HPDE6-E6E7 (cell line): ENCODE results near the gene RIMS4.

Source experiments
- DNase-seq: peaks from one replicate; pipeline ENCODE4 v3.0.0; 2011; ENCODE audit warnings: missing footprints; ENCODE audit errors: extremely low spot score

Gene RIMS4

DNA sequence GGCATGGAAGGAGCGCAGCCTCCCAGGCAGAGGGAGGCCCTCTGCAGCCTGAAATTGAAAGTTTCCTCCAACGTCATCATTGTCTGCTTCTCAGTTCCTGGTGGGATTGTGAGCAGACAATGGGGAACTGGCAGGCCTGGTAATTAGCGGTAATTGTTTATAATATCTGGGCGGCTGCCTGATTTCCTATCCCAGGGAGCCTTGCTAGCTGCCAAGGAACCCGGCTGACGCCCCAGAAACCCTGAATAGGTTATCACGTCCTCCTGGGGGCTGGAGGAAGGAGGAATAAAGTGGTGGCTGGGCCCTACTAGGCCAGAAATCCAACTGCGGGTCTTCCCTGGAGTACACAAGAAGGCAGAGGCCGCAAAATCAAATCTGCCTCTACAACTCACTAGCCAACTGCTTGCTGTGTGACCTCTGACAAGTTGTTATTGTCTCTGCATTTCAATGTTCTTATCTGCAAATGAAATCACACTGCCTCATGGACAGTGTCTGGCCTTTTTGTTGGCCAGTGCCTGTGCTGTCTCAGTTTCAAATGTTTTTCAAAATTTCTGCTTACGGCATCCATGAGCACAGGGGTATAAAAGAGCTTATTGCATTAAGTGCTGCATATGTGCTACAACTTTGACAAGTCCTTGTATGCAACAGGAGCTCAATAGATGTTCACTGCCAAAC is 47.7 kb downstream of the RIMS4 start:
- no peak for DNase-seq

DNA sequence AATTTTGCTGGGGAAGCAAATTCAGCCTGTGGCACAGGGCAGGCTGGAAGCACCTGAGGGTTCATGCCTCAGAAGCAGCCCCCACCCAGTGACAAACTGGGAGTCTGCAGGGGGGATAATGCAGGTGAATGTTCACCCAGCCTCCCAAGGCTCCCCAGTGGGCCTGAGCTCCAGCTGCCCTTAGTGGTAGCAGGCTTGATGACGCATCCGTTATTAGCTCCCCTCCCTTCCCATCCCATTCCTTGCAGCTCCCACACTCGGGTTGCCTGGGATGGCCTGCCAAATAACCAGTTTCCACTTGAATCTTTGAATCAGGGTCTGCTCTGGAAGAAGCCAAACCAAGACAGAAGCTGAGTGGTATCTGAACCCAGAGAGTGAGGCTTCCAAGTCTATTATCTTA is 48.9 kb downstream of the RIMS4 start:
- no peak for DNase-seq

DNA sequence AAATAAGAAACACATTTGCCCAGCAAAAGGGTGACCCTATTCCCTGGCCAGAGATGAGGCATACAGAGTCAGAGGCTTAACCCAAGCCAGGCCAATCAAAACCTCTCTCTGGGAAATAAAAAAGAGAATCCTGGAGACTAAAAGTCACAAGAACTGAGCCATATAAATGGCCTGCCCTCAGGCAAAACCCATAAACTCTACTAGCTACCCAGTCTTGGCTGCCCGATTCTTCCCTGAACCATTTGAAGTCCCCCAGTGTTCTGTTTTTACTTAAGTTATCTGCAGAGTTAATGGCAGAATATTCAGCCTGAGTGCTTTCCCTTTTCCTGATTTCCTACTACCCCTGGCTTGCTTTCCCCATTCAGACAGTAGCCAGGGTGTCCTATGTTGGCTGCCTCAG is 50.8 kb downstream of the RIMS4 start:
- DNase-seq: no peak

DNA sequence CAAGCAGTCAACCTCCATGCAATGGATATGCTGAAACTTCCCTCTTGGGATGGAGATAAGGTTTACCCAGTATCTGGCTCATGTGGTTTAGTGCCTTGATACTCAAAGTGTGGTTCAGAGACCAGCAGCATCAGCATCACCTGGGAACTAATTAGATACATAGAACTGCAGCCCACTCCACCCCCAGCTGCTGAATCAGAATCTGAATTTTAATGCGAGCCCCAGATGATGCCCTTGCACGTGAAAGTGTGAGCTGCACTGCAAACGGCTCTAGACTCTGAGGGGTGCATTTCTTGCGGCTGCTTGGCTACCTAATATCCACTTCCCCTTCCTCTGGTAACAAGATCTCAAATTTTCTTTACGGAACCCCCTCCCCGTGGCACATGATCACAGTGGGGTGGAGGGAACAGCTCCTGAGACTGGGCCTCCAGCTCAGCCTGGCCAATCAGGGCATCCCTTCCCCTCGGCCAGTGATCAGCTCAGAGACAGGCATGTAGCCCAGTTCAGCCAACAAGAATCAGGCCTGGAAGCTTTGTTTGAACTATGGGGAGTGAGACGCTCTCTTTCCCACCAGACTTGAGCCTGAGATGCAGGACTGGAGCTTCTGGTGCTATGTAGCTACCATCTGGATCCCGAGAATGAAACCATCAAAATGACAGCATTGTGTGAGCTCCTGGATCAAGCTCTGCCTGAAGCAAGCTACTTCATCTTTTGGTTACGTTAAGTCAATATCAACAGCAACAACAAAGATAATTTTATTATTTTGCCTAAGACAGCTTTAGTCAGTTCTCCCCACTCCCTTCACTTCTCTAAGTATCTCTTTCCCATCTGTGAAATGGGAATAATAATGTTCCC is 51.9 kb downstream of the RIMS4 start:
- DNase-seq: no peak

DNA sequence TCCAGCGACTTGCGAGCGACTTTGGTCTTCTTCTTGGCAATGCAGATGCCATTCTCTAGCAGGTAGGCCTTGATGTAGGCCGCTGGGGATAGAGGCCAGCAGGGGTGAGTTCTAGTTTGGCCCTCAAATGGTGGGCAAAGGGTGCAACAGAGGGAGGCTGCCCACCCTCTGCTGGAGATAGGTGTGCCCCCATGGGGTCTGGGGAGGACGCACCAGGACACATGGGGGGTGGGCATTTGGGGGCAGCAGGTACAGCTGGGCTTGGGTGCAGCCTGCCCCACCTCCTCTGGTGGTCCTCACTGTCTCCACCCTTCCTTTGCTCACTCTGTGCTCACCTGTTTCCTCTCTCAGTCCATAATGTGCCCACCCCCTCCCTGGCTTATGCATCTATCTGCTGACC is 53.4 kb downstream of the RIMS4 start:
- DNase-seq: no peak

DNA sequence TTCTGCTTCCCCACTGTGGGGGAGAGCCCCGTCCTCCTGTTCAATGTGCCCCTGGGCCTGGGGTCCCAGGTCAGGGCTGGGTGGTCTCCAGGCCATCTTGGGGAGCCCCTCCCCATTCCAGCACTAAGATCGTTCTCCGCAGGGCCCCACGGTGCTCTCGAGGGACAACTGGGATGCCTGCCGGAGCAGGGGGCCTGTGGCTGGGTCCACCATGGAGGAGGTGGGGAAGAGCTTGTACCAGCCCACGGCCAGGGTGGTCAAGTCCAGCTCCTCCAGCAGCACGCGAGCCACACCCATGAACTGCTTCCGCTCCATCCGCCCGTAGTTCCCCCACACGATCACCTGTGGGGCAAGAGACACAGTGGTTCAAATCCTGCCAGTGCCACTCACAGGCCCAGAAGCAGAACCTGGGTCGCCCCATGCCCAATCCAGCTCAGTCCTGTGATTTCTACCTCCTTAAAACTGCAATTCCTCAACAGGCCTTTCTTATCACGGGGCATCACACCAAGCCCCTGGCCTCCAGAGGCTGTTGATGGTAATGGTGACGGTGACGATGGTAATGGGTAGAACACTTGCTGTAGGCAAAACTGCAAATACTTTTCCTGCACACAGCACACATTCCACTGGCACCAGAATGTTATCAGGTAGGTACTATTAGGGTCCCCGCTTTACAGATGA is 54.2 kb downstream of the RIMS4 start:
- no peak for DNase-seq

DNA sequence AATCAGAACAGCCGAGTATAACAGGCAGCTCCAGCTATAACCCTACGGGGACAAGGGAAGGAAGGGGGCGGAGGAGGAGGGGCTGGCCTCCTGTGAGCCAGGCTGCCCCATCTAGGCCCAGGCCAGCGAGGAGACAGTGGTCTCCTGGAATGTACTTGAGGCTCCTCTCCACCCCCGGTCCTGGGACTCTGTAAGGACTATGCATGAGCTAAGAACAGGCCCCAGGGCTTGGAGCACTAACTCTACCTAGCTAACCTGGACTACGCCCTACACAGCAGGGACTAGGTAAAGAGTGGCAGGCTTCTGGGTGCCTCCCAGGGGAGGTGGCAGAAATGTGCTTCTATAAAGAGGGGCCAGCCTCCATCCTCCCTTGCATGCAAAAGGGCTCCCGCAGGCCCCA is 55.8 kb downstream of the RIMS4 start:
- DNase-seq: no peak

DNA sequence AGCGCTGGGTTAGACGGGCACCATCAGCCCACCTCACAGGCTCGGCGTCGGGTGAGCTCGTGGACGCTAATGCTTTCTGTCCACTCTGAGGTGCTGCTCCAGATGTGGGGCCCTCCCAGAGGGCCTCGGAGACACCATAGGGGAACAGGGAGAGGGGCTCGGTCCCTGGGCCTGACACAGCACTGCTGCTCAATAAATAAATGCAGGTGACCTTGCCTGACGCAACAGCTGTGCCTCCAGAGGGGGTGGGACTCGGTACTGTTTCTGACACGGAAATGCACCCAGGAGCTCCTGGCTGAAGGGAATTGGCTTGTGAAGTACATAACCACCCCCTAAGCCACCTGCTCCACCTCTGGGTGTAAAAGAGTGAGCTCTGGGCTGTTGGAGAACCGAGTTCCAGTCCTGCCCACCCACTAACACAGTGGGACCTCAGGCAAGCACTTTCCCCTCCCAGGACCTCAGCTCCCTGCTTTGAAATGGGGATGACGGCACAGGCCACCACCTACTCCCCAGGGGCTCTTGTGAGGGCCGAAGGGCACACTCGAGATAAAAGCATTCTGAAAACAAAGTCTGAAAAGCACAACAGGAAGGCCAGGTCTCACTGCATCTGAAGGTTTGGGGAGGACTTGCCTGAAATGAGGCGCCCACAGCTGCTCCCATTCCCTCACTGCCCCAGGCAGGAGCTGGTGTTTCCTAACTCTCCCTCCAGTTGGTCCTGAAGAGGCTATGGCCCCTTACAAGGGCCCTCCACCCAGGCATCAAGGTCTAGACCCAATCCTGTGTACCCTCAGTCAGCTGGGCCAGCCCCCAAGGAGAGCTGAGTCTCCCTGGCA is 58.0 kb downstream of the RIMS4 start:
- no peak for DNase-seq

DNA sequence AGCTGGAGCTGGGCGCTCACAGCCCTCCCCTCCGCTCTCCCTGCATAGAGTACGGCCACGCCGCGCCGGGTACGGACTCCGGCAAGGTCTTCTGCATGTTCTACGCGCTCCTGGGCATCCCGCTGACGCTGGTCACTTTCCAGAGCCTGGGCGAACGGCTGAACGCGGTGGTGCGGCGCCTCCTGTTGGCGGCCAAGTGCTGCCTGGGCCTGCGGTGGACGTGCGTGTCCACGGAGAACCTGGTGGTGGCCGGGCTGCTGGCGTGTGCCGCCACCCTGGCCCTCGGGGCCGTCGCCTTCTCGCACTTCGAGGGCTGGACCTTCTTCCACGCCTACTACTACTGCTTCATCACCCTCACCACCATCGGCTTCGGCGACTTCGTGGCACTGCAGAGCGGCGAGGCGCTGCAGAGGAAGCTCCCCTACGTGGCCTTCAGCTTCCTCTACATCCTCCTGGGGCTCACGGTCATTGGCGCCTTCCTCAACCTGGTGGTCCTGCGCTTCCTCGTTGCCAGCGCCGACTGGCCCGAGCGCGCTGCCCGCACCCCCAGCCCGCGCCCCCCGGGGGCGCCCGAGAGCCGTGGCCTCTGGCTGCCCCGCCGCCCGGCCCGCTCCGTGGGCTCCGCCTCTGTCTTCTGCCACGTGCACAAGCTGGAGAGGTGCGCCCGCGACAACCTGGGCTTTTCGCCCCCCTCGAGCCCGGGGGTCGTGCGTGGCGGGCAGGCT is 60.1 kb downstream of the RIMS4 start:
- DNase-seq: no peak

DNA sequence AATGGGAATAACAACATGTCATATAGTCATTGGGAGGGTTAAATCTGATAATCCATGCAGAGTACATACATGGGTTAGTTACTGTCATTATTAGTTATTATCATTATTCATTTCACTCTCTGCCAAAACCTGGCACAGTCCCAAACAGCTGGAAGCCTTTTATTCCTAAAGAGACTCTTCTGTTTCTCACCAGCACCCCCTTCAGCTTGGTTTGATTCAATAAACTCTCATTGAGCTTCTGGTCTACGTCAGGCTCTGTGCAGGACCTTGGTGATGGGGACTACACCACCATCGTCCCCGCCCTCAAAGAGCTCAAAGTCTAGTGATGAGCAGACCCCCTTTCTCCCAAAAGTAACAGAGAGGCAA is 62.4 kb downstream of the RIMS4 start:
- no peak for DNase-seq

DNA sequence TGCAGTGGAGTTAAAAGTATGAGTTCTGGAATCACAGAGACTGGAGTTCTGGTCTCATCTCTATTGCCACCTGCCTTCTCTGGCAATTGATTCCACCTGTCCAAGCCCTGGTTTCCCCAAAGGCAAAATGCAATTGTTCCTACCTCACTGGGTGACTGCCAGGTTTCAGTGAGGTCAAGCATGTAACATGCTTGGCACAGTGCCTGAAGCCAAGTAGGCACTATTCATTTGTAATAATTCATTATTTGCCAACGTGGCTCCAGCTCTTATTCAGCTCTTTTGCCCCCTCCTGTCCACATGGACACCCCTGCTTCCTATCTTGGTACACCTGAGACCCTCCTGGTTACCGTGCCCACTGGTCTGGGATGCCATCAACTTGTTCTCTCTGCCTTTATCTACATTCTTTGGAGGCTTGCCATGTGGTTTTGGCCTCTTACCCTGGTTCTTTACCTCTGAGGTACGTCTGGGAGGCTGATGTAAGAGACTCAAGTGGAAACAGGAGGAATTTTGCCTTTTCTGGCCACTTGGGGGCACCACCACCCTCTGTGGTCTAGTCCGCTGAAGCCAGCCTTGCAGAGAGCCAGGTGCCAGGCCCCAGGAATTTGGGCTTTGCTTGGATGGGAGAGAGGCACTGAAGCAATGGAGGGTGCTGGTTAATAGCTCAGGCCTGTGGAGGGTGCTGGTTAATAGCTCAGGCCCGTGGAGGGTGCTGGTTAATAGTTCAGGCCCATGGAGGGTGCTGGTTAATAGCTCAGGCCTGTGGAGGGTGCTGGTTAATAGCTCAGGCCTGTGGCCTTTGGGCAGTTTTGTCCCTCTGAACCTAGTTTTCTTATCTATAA is 63.0 kb downstream of the RIMS4 start:
- DNase-seq: peak; percentile 96

DNA sequence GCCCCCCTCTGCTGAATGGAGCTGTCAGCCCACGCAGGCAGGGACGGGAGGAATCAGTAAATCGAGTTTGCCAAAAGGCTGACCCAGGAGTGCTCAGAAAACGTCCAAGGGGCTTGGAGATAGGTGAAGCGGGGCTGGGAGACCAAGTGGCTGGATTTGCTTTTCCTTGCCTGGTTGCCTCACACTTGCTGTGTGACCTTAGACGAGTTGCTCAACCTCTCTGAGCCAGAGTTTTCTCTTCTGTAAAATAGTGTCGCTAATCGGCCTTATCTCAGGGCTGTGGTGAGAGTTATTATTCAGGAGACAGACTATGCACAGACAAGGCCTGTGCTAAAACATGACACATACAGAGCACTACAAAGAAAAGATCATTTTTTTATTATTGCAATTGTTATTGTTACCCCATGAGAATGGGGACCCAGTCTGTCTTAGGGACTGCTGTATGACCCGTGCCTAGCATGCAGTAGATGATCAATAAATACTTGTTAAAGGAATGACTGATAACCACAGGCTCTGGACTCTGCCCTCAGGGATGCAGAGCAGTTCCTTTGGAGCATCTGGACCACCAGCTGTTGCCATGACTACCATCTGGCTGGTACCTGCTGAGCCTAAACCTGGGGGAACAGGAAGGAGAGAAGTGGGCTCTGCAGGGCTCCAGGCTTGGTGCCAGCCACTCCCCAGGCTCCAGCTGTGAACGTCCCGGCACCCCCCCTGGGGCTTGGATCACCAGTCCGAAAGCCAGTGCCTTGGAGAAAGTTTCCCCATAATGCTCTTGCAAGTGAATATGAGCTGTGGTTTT is 63.8 kb downstream of the RIMS4 start:
- no peak for DNase-seq

DNA sequence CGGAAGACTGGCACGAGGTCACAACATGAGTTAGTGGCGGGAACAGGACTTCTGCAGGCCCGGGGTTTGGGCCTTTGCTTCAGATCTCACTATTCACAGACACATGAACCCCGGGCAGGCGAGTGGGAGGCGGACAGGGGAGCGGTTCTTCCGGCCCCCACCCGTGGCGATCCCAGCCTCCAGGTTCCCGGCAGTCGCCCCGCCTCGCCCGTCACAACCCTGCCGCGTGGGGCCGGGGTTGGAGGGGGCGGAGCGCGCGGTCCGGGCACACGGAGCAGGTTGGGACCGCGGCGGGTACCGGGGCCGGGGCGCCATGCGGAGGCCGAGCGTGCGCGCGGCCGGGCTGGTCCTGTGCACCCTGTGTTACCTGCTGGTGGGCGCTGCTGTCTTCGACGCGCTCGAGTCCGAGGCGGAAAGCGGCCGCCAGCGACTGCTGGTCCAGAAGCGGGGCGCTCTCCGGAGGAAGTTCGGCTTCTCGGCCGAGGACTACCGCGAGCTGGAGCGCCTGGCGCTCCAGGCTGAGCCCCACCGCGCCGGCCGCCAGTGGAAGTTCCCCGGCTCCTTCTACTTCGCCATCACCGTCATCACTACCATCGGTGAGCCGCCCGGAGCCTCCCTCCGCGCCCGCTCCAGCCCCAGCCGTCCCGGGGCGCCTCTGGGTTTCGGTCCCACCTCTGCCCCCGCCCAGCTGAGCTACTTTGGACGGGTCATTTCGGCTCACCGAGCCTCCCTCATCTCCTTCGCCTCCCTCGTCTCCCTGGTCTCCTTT is 64.6 kb downstream of the RIMS4 start, which contains the start of gene KCNK15:
Gene KCNK15 (plus strand): TSS at position 268 of the 769 bp plus-strand sequence. CDS start 46 bp downstream, at position 314.
- no peak for DNase-seq

DNA sequence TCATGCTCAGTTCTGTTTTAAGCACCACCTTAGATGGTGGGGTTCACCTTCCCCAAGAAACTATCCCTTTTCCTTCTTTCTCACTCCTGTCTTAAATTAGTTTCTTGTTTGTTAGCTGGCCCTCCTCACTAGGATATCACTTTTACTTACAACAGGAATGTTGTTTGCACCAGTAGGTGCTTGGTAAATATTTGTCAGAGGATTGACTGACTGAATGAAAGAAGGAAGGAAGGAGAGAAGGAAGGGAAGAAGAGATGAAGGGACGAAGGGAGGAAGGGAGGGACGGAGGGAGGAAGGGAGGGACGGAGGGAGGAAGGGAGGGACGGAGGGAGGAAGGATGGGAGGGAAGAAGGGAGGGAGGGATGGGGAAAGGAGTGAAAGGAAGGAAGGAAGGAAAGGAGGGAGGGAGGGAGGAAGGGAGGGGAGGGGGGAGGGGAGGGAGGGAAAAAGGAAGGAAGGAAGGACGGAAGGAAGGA is 65.2 kb downstream of the RIMS4 start:
- DNase-seq: no peak

DNA sequence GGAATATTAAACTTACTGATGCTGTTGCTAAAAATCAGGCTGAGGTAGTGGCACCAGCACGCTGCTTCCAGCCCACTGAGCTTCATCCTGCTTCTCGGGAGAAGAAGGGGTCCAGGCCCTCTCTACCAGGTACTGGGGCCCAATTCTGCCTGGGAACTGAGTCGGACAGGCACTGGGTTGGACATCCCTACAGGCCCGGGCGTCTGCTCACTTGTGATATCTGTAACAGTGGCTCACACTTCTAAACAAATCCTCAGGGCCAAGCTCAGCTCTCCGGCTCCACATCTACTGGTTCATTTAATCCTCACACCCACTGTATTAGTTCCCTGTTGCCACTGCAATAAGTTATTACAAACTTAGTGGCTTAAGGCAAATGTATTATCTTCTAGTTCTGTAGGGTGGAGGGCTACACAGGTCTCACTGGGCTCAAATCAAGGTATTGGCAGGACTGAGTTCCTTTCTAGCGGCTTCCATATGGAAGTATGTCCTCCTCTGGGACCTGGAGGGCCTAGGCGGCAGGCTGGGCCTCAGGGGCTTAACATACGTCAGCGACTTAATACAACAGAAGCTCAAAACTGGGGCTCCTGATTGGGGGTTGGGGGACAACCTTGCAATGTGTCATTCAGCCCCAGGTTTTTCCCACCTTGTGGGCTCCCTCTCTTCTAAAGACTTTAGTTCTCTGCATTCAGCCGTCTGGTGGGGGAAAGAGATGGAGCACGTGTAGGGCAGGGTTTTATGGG is 66.3 kb downstream of the RIMS4 start:
- DNase-seq: no peak

DNA sequence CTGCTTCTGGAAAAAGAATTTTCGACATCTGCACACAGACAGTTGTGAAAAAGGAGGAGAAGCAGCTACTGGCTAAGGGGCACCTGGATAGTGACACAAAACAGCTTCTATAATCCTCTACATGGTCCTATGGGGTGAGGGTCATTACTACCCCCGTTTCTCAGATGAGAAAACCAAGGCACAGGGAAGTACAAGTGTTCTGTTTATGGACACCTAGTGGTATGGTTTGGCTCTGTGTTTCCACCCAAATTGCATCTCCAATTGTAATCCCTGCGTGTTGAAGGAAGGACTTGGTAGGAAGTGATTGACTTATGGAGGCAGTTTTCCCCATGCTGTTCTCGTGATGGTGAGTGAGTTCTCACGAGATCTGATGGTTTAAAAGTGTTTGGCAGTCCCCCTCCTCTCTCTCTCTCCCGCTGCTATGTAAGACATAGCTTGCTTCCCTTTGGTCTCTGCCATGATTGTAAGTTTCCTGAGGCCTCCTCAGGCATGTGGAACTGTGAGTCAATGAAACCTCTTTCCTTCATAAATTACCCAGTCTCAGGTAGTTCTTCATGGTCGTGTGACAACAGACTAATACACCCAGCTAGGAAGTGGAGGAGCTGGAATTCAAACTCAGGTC is 67.2 kb downstream of the RIMS4 start:
- DNase-seq: no peak
